Fibroblast of lung (primary cell): ENCODE data around the gene TOX2. TPM values are rescaled to one million over a fixed set of nuclear protein-coding genes. Genes with fewer than 3 reads are reported as not detected.

Source experiments
- DNase-seq, 2 donors: peaks; one replicate each; pipeline versions ENCODE4 v3.0.0 to v3.0.0-alpha.2; 2010; ENCODE audit warnings: low read depth in 2 of 2
- H2AFZ ChIP-seq: 2 replicates; pipeline ENCODE4 v1.5.1; 2012; ENCODE audit warnings: low read length, control low read depth, inconsistent platforms
- H3K27ac ChIP-seq: 2 replicates; pipeline ENCODE4 v1.5.1; 2011; ENCODE audit warnings: low read length, control low read depth; ENCODE audit not compliant: insufficient read depth
- H3K27me3 ChIP-seq: 2 replicates; pipeline ENCODE4 v1.5.1; 2011; ENCODE audit warnings: mild to moderate bottlenecking, low read length; ENCODE audit not compliant: control insufficient read depth, insufficient read depth
- H3K36me3 ChIP-seq: 2 replicates; pipeline ENCODE4 v1.5.1; 2011; ENCODE audit warnings: low read length; ENCODE audit not compliant: control insufficient read depth, insufficient read depth
- H3K4me1 ChIP-seq: 2 replicates; pipeline ENCODE4 v1.5.1; 2011; ENCODE audit warnings: low read length; ENCODE audit not compliant: control insufficient read depth, insufficient read depth; ENCODE audit errors: extremely low read depth
- H3K4me2 ChIP-seq: 2 replicates; pipeline ENCODE4 v1.5.1; 2011; ENCODE audit warnings: low read length, control low read depth; ENCODE audit not compliant: insufficient read depth; ENCODE audit errors: extremely low read depth
- H3K4me3 ChIP-seq, 4 experiments: fragments of 200-600 bp in 1 of 4; sonication (generic) in 1 of 4; replicated peaks in 1 of 4; 2 replicates each; pipeline ENCODE4 v1.5.1; 2011 to 2016; ENCODE audit warnings: low read length in 4 of 4, low read depth in 3 of 4, mild to moderate bottlenecking in 3 of 4, control low read depth in 2 of 4, inconsistent platforms in 1 of 4, mixed read lengths in 1 of 4; ENCODE audit not compliant: insufficient read depth in 1 of 4; ENCODE audit errors: control extremely low read depth in 1 of 4
- H3K79me2 ChIP-seq: 2 replicates; pipeline ENCODE4 v1.5.1; 2012; ENCODE audit warnings: mild to moderate bottlenecking, low read length, inconsistent platforms; ENCODE audit not compliant: control insufficient read depth, insufficient read depth
- H3K9ac ChIP-seq: 2 replicates; pipeline ENCODE4 v1.5.1; 2011; ENCODE audit warnings: mild to moderate bottlenecking, low read length, control low read depth; ENCODE audit not compliant: insufficient read depth
- H3K9me3 ChIP-seq: 2 replicates; pipeline ENCODE4 v1.5.1; 2012; ENCODE audit warnings: low read depth, low read length; ENCODE audit not compliant: control insufficient read depth, insufficient read depth
- H4K20me1 ChIP-seq: 2 replicates; pipeline ENCODE4 v1.5.1; 2011; ENCODE audit warnings: low read length; ENCODE audit not compliant: control insufficient read depth, insufficient read depth; ENCODE audit errors: extremely low read depth
- CTCF ChIP-seq, 2 donors: IDR thresholded peaks in 1 of 2; conservative IDR thresholded peaks in 1 of 2; 1 replicate in 1 of 2; 2 replicates in 1 of 2; pipeline ENCODE4 v1.5.1; 2011 to 2012; ENCODE audit warnings: low read length in 2 of 2, control low read depth in 1 of 2, inconsistent platforms in 1 of 2, low read depth in 1 of 2, mild to moderate bottlenecking in 1 of 2
- EZH2 ChIP-seq: IDR thresholded peaks from 2 replicates; pipeline ENCODE4 v1.5.1; 2012; ENCODE audit warnings: low read length, control low read depth, mild to moderate bottlenecking; ENCODE audit errors: missing control alignments
- polyA plus RNA-seq, 2 donors: library from polyadenylated mRNA; depleted of rRNA in 1 of 2; stranded (reverse) in 1 of 2; unstranded in 1 of 2; fragments of >200 nt; gene quantifications; 2 replicates each; pipeline ENCODE4 v1.2.1, GENCODE V29; 2011 to 2012; ENCODE audit warnings: missing spikeins in 1 of 2
- total RNA-seq: library from RNA; depleted of rRNA; stranded (reverse); fragments of >200 nt; gene quantifications from 2 replicates; pipeline ENCODE4 v1.2.1, GENCODE V29; 2014

The TOX2 gene
- total and polyA plus RNA-seq, 2 donors (not counting 1 experiment from before 2014, with no cell fraction given) = 5.9 to 9.6 TPM

DNA sequence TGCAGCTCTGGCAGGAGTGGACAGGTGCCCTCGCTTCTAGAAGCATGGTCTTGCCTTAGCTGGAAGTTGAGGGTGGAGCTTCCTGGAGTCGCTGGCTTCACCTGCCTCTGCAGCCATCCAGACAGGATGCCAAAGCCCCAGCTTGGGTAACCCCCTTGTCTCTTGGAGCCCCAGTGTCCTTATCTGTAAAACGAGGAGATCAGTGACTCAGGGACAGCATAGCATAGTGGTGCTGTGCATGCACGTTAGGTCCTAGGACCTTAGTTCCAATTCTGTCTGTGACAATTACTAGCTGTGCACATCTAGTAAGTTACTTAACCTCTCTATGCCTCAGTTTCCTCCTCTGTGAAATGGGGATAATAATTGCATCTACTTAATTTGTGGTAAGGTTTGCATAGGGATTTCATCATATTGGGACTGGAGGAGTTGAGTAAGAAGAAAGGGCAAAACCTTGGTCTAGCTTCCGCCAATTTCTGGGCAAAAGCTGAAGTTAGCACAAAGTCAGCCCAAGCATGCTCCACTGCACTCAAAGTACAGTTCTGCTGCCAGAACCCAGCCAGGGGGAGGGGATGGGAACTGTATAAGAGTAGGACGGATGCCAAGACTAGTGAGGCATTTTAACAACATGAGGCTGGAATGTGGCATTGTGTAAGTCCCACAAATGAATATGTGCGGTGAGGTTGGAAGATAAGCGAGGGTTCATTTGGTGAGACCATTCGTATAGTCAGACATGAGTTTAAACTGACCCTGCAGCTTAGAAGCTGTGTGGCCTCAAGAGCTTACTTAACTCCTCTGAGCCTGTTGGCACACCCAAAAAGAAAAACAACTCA is 24.5 kb downstream of the TOX2 start:
- DNase-seq = peak; percentile 100
- Histone ChIP-seq H3K4me1 (peaks cover 52% of the 10 kb centered on the region), H4K20me1 (no peaks in the 10 kb centered on the region), H3K9me3 (no peaks in the 10 kb centered on the region), H3K9ac (no peak overlapping the region), H3K27me3 (no peaks in the 10 kb centered on the region), H2AFZ (no peak overlapping the region), H3K36me3 (no peaks in the 10 kb centered on the region), H3K4me3 (no peak overlapping the region), H3K79me2 (peaks cover 34% of the 10 kb centered on the region), H3K27ac (peak overlapping the region; percentile 82), H3K4me2 (peak overlapping the region; percentile 77)
- TF ChIP-seq EZH2 (no peak), CTCF (conservative IDR thresholded peaks at IDR 0.05 in 1 of 2, IDR thresholded peaks at IDR 0.05 in 1 of 2; ENCODE audit: low read depth in 1 of 2, low read length in 2 of 2) (no peak)

GRCh38 chr20:43939762-43940121 is 25.1 kb downstream of the TOX2 start:
- Histone ChIP-seq H3K27ac (peak overlapping the region; percentile 82), H3K79me2 (peaks cover 30% of the 10 kb centered on the region), H3K36me3 (no peaks in the 10 kb centered on the region), H3K9ac (no peak overlapping the region), H2AFZ (no peak overlapping the region), H3K9me3 (no peaks in the 10 kb centered on the region), H3K4me2 (peak overlapping the region; percentile 77), H3K4me3 (no peak overlapping the region), H3K4me1 (peaks cover 52% of the 10 kb centered on the region), H3K27me3 (no peaks in the 10 kb centered on the region), H4K20me1 (no peaks in the 10 kb centered on the region)
- DNase-seq = no peak
- TF ChIP-seq CTCF (conservative IDR thresholded peaks at IDR 0.05 in 1 of 2, IDR thresholded peaks at IDR 0.05 in 1 of 2; ENCODE audit: low read depth in 1 of 2, low read length in 2 of 2) = no peak
- no peak for TF ChIP-seq EZH2

- Histone ChIP-seq H3K4me3 (no peak overlapping the region), H3K9ac (no peak overlapping the region), H3K4me1 (peaks cover 52% of the 10 kb centered on the region), H3K27me3 (no peaks in the 10 kb centered on the region), H3K36me3 (no peaks in the 10 kb centered on the region), H3K27ac (no peak overlapping the region), H3K79me2 (peaks cover 29% of the 10 kb centered on the region), H3K4me2 (no peak overlapping the region), H4K20me1 (no peaks in the 10 kb centered on the region), H3K9me3 (no peaks in the 10 kb centered on the region), H2AFZ (no peak overlapping the region)
- no peak for DNase-seq
- no peak for TF ChIP-seq CTCF (conservative IDR thresholded peaks at IDR 0.05 in 1 of 2, IDR thresholded peaks at IDR 0.05 in 1 of 2; ENCODE audit: low read depth in 1 of 2, low read length in 2 of 2)
- TF ChIP-seq EZH2 = no peak
Measured at GRCh38 chr20:43940518-43941225, 26.0 kb downstream of the TOX2 start.
